ENCODE measurements around the gene EPB41L5.

DNA sequence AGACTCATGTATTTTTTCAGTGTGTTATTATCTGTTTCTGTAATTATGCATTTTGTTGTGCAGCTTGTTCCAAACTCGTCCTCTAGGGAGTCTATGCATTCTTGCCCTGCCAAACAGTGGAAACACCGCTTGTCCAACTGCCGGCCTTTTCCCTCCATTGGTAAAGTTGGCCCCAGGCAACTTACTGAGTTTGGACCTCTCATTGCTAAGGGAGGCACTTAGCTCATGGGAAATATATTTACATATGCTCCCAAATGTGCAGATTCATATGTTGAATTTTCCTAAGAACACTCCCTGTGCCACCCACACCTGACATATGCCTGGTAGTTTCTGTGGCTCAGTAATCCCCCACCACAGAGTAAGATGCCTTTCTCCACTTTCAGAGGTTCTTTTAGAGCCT is 112.3 kb downstream of the EPB41L5 start:
- TF ChIP-seq, protein P1, sequence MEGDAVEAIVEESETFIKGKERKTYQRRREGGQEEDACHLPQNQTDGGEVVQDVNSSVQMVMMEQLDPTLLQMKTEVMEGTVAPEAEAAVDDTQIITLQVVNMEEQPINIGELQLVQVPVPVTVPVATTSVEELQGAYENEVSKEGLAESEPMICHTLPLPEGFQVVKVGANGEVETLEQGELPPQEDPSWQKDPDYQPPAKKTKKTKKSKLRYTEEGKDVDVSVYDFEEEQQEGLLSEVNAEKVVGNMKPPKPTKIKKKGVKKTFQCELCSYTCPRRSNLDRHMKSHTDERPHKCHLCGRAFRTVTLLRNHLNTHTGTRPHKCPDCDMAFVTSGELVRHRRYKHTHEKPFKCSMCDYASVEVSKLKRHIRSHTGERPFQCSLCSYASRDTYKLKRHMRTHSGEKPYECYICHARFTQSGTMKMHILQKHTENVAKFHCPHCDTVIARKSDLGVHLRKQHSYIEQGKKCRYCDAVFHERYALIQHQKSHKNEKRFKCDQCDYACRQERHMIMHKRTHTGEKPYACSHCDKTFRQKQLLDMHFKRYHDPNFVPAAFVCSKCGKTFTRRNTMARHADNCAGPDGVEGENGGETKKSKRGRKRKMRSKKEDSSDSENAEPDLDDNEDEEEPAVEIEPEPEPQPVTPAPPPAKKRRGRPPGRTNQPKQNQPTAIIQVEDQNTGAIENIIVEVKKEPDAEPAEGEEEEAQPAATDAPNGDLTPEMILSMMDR (IDR thresholded peaks at IDR 0.05; ENCODE audit: insufficient read depth, low read length) = no peak
- TF ChIP-seq, protein P2, sequence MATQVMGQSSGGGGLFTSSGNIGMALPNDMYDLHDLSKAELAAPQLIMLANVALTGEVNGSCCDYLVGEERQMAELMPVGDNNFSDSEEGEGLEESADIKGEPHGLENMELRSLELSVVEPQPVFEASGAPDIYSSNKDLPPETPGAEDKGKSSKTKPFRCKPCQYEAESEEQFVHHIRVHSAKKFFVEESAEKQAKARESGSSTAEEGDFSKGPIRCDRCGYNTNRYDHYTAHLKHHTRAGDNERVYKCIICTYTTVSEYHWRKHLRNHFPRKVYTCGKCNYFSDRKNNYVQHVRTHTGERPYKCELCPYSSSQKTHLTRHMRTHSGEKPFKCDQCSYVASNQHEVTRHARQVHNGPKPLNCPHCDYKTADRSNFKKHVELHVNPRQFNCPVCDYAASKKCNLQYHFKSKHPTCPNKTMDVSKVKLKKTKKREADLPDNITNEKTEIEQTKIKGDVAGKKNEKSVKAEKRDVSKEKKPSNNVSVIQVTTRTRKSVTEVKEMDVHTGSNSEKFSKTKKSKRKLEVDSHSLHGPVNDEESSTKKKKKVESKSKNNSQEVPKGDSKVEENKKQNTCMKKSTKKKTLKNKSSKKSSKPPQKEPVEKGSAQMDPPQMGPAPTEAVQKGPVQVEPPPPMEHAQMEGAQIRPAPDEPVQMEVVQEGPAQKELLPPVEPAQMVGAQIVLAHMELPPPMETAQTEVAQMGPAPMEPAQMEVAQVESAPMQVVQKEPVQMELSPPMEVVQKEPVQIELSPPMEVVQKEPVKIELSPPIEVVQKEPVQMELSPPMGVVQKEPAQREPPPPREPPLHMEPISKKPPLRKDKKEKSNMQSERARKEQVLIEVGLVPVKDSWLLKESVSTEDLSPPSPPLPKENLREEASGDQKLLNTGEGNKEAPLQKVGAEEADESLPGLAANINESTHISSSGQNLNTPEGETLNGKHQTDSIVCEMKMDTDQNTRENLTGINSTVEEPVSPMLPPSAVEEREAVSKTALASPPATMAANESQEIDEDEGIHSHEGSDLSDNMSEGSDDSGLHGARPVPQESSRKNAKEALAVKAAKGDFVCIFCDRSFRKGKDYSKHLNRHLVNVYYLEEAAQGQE (IDR thresholded peaks at IDR 0.05; ENCODE audit: insufficient replicate concordance, low read depth) = no peak
